NOMO-1 treated with DMSO at 0.1 percent for 48 hours (cell line): ENCODE data around the gene GASK1A.

Source experiments
- DNase-seq: peaks from one replicate; lab custom pipeline; 2025; ENCODE audit not compliant: unreplicated experiment; lab: John Stamatoyannopoulos, UW

Gene GASK1A

GRCh38 chr3:43086460-43087165, 107.5 kb downstream of the GASK1A start:
- DNase-seq, result no peak

- no peak for DNase-seq
Measured at GRCh38 chr3:43087249-43087776, 108.2 kb downstream of the GASK1A start.

GRCh38 chr3:43089081-43089480, 110.0 kb downstream of the GASK1A start:
- no peak for DNase-seq

- no peak for DNase-seq
Measured at GRCh38 chr3:43090238-43090637, 111.1 kb downstream of the GASK1A start.

- DNase-seq, result no peak
Measured at GRCh38 chr3:43091481-43091880, 112.4 kb downstream of the GASK1A start.

GRCh38 chr3:43093006-43093405, 113.9 kb downstream of the GASK1A start:
- DNase-seq, result no peak

- no peak for DNase-seq
Measured at GRCh38 chr3:43093974-43094373, 114.9 kb downstream of the GASK1A start.

- no peak for DNase-seq
Measured at GRCh38 chr3:43094381-43094780, 115.3 kb downstream of the GASK1A start.

- no peak for DNase-seq
Measured at GRCh38 chr3:43094851-43095250, 115.7 kb downstream of the GASK1A start.

GRCh38 chr3:43095370-43095769, 116.3 kb downstream of the GASK1A start:
- DNase-seq, result no peak

GRCh38 chr3:43096761-43097160, 117.7 kb downstream of the GASK1A start:
- no peak for DNase-seq

GRCh38 chr3:43097400-43098080, 118.4 kb downstream of the GASK1A start:
- no peak for DNase-seq

GRCh38 chr3:43098761-43099160, 119.7 kb downstream of the GASK1A start:
- DNase-seq, result no peak

- DNase-seq, result no peak
Measured at GRCh38 chr3:43102773-43103480, 123.8 kb downstream of the GASK1A start.

GRCh38 chr3:43104039-43104438, 124.9 kb downstream of the GASK1A start:
- no peak for DNase-seq

- DNase-seq, result no peak
Measured at GRCh38 chr3:43104660-43105595, 125.8 kb downstream of the GASK1A start.

GRCh38 chr3:43105596-43106292, 126.6 kb downstream of the GASK1A start, which contains the start of gene POMGNT2:
Gene POMGNT2, minus strand, starts transcription at chr3:43106079. Its CDS starts 24,648 bp downstream, at chr3:43081431.
- DNase-seq, result peak; percentile 78

GRCh38 chr3:43106293-43106628, 127.2 kb downstream of the GASK1A start:
- DNase-seq, result no peak
